Smooth muscle cell (in vitro differentiated cells): ENCODE results near the gene SLC44A5. TPM values are rescaled to one million over a fixed set of nuclear protein-coding genes. Genes with fewer than 3 reads are reported as not detected.

Experiments used
- DNase-seq: peaks from one replicate; lab custom pipeline; 2025; ENCODE audit not compliant: unreplicated experiment; lab: John Stamatoyannopoulos, UW
- H2AFZ ChIP-seq: fragments of 200-600 bp; sonication (generic); 2 replicates; pipeline ENCODE4 v1.6.0; 2016; ENCODE audit warnings: antibody characterized with exemption, low read depth, mild to moderate bottlenecking
- H3F3A ChIP-seq: fragments of 200-600 bp; sonication (generic); 2 replicates; pipeline ENCODE4 v1.6.0; 2017; ENCODE audit warnings: antibody characterized with exemption, low read depth
- H3K27ac ChIP-seq: fragments of 200-600 bp; sonication (generic); 2 replicates; pipeline ENCODE4 v1.5.1; 2016; ENCODE audit warnings: low read depth, mild to moderate bottlenecking
- H3K27me3 ChIP-seq: fragments of 200-600 bp; sonication (generic); 2 replicates; pipeline ENCODE4 v1.6.1; 2016; ENCODE audit warnings: low read depth, mild to moderate bottlenecking
- H3K36me3 ChIP-seq: fragments of 200-600 bp; sonication (generic); 2 replicates; pipeline ENCODE4 v1.5.1; 2016; ENCODE audit warnings: low read depth
- H3K4me1 ChIP-seq: fragments of 200-600 bp; sonication (generic); 2 replicates; pipeline ENCODE4 v1.5.1; 2016; ENCODE audit warnings: low read depth
- H3K4me2 ChIP-seq: fragments of 200-600 bp; sonication (generic); 2 replicates; pipeline ENCODE4 v1.6.0; 2016; ENCODE audit warnings: mild to moderate bottlenecking
- H3K4me3 ChIP-seq: fragments of 200-600 bp; sonication (generic); 2 replicates; pipeline ENCODE4 v1.5.1; 2016; ENCODE audit warnings: mild to moderate bottlenecking
- H3K79me2 ChIP-seq: fragments of 200-600 bp; sonication (generic); 2 replicates; pipeline ENCODE4 v1.6.0; 2016; ENCODE audit warnings: low read depth, mild to moderate bottlenecking
- H3K9ac ChIP-seq: fragments of 200-600 bp; sonication (generic); 2 replicates; pipeline ENCODE4 v1.6.0; 2016; ENCODE audit warnings: low read depth
- H3K9me3 ChIP-seq: fragments of 200-600 bp; sonication (generic); replicated peaks from 2 replicates; pipeline ENCODE4 v1.5.1; 2016; ENCODE audit warnings: low read depth
- H4K20me1 ChIP-seq: fragments of 200-600 bp; sonication (generic); 2 replicates; pipeline ENCODE4 v1.6.0; 2016; ENCODE audit warnings: low read depth
- CTCF ChIP-seq: fragments of 200-600 bp; sonication (generic); IDR thresholded peaks from 2 replicates; pipeline ENCODE4 v1.5.1; 2017; ENCODE audit warnings: borderline replicate concordance, mild to moderate bottlenecking, antibody characterized with exemption; ENCODE audit not compliant: insufficient read depth, poor library complexity, severe bottlenecking
- WGBS: methylation state at CpG from one replicate; pipeline ENCODE4 v1.1.7; 2016; ENCODE audit warnings: low lambda C conversion rate; 5-methylcytosine and 5-hydroxymethylcytosine counted together
- polyA plus RNA-seq: library from polyadenylated mRNA; unstranded; fragments of >200 nt; fragmentation: Nextera tagmentation; extraction: Ambion mirVana; gene quantifications from 2 replicates; pipeline ENCODE4 v1.2.1, GENCODE V29; 2016
- total RNA-seq: library from RNA; depleted of rRNA; stranded (reverse); fragments of >200 nt; gene quantifications from 2 replicates; pipeline ENCODE4 v1.2.3, GENCODE V29; 2014

Gene SLC44A5
- total and polyA plus RNA-seq, 2 experiments from 2014 or later = 0.89 to 4.4 TPM

GRCh38 chr1:75522389-75522788, 88.5 kb downstream of the SLC44A5 start:
- Histone ChIP-seq H3K4me2 (peak overlapping the region; percentile 23), H3K9ac (no peak overlapping the region), H2AFZ (no peak overlapping the region), H3K4me1 (peaks cover 14% of the 10 kb centered on the region), H4K20me1 (no peaks in the 10 kb centered on the region), H3K9me3 (no peaks in the 10 kb centered on the region), H3K79me2 (no peaks in the 10 kb centered on the region), H3K27ac (peak overlapping the region; percentile 54), H3K27me3 (no peaks in the 10 kb centered on the region), H3K36me3 (no peaks in the 10 kb centered on the region), H3F3A (peaks cover 19% of the 10 kb centered on the region), H3K4me3 (no peak overlapping the region)
- no peak for TF ChIP-seq CTCF
- WGBS = 30% methylated on average over 3 of the region's 3 CpGs
- no peak for DNase-seq

- no peaks in the 10 kb centered on the region for H3K9me3 ChIP-seq
- H3K4me3 ChIP-seq = no peak overlapping the region
- no peaks in the 10 kb centered on the region for H3K36me3 ChIP-seq
- no peaks in the 10 kb centered on the region for H3K27me3 ChIP-seq
- H3F3A ChIP-seq = peaks cover 19% of the 10 kb centered on the region
- no peaks in the 10 kb centered on the region for H4K20me1 ChIP-seq
- no peak for TF ChIP-seq CTCF
- peak overlapping the region; percentile 23 for H3K4me2 ChIP-seq
- peak overlapping the region; percentile 54 for H3K27ac ChIP-seq
- H3K79me2 ChIP-seq = no peaks in the 10 kb centered on the region
- WGBS = 34% methylated on average over 3 of the region's 3 CpGs
- H2AFZ ChIP-seq = no peak overlapping the region
- peak overlapping the region; percentile 5 for H3K9ac ChIP-seq
- DNase-seq = no peak
- H3K4me1 ChIP-seq = peaks cover 14% of the 10 kb centered on the region
Observed at GRCh38 chr1:75521658-75522057, 89.3 kb downstream of the SLC44A5 start.

GRCh38 chr1:75520862-75521475, 89.9 kb downstream of the SLC44A5 start:
- Histone ChIP-seq H4K20me1 (no peaks in the 10 kb centered on the region), H3F3A (peaks cover 19% of the 10 kb centered on the region), H3K9ac (no peak overlapping the region), H2AFZ (no peak overlapping the region), H3K4me1 (peaks cover 14% of the 10 kb centered on the region), H3K36me3 (no peaks in the 10 kb centered on the region), H3K27me3 (no peaks in the 10 kb centered on the region), H3K27ac (no peak overlapping the region), H3K4me2 (peak overlapping the region; percentile 23), H3K9me3 (no peaks in the 10 kb centered on the region), H3K4me3 (no peak overlapping the region), H3K79me2 (no peaks in the 10 kb centered on the region)
- no peak for TF ChIP-seq CTCF
- 39% methylated on average over 4 of the region's 4 CpGs for WGBS
- no peak for DNase-seq
